Measurements from ENCODE around the gene SLC12A2.

DNA sequence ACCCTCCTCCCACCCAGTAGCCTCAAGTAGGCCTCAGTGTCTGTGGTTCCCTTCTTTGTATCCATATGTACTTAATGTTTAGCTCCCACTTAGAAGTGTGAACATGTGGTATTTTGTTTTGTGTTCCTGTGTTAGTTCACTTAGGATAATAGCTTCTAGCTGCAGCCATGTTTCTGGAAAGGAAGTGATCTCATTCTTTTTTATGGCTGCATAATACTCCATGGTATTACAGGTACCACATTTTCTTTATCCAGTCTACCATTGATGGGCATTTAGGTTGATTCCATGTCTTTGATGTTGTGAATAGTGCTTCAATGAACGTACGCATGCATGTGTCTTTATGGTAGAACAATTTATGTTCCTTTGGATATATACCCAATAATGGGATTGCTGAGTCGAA is 74.8 kb downstream of the SLC12A2 start:
- TF ChIP-seq, protein P1, sequence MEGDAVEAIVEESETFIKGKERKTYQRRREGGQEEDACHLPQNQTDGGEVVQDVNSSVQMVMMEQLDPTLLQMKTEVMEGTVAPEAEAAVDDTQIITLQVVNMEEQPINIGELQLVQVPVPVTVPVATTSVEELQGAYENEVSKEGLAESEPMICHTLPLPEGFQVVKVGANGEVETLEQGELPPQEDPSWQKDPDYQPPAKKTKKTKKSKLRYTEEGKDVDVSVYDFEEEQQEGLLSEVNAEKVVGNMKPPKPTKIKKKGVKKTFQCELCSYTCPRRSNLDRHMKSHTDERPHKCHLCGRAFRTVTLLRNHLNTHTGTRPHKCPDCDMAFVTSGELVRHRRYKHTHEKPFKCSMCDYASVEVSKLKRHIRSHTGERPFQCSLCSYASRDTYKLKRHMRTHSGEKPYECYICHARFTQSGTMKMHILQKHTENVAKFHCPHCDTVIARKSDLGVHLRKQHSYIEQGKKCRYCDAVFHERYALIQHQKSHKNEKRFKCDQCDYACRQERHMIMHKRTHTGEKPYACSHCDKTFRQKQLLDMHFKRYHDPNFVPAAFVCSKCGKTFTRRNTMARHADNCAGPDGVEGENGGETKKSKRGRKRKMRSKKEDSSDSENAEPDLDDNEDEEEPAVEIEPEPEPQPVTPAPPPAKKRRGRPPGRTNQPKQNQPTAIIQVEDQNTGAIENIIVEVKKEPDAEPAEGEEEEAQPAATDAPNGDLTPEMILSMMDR (IDR thresholded peaks at IDR 0.05; ENCODE audit: borderline replicate concordance, extremely low read depth, low read length, poor library complexity, severe bottlenecking): no peak
- TF ChIP-seq EZH2 (IDR thresholded peaks at IDR 0.05; ENCODE audit: borderline replicate concordance, low read depth, low read length, severe bottlenecking): no peak
